Activated CD8-positive, alpha-beta memory T cell treated with anti-CD3 and anti-CD28 coated beads, Interleukin-2, amount 50 U/mL, for 48 hours (primary cell): ENCODE data around the gene CEP95.
"Not testable (repeated sequence)": the region's sequence is repeated elsewhere in the genome, so short reads cannot be mapped to it uniquely, and the experiment has no call there.

Experiments
- DNase-seq: peaks from one replicate; pipeline ENCODE4 v3.0.0-alpha.2; 2020

CEP95 gene

GRCh38 chr17:64506576-64507412 is at the start of gene CEP95:
Gene CEP95, plus strand, starts transcription at chr17:64506977. Its CDS starts 121 bp downstream, at chr17:64507098.
- peak; percentile 98 for DNase-seq

DNA sequence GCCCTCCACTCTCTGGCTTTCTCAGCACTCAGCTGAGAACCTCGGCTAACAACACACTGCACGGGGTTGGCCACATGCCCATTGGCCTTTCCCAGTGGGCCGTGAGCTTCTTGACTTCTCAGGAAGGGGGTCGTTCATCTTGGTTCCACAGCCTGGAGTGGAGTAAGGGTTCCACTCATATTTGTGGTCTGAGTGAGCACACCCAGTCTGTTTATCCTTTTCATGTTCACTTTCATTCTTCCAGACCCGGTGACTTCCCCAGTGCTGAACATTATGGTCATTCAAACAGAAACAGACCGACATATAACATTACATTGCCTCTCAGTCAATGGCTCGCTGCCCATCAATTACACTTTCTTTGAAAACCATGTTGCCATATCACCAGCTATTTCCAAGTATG is 49.6 kb upstream of the CEP95 start:
- no peak for DNase-seq

GRCh38 chr17:64458756-64459155 is 48.0 kb upstream of the CEP95 start:
- DNase-seq, result no peak

GRCh38 chr17:64459284-64459747 is 47.5 kb upstream of the CEP95 start:
- DNase-seq, result no peak

GRCh38 chr17:64459818-64460217 is 47.0 kb upstream of the CEP95 start:
- DNase-seq, result not testable (repeated sequence)

DNA sequence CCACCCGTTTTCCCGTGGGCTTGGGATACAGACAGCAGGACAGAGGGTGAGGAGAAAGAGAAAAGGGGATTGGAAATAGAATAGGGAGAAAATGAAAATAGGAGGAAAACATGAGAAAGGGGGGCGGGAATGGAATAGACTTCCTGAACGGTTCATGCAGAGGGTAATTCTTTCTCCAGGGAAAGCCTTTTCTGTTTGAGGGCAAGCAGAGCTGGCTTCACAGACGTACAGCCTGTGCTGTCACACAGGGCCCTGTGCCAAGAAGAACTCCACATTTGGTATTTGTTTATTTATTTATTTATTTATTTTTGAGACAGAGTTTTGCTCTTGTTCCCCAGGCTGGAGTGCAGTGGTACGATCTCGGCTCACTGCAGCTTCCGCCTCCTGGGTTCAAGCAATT is 45.8 kb upstream of the CEP95 start:
- no peak for DNase-seq

GRCh38 chr17:64461788-64462187 is 45.0 kb upstream of the CEP95 start:
- DNase-seq, result no peak

GRCh38 chr17:64466019-64466735 is 40.6 kb upstream of the CEP95 start:
- no peak for DNase-seq

DNA sequence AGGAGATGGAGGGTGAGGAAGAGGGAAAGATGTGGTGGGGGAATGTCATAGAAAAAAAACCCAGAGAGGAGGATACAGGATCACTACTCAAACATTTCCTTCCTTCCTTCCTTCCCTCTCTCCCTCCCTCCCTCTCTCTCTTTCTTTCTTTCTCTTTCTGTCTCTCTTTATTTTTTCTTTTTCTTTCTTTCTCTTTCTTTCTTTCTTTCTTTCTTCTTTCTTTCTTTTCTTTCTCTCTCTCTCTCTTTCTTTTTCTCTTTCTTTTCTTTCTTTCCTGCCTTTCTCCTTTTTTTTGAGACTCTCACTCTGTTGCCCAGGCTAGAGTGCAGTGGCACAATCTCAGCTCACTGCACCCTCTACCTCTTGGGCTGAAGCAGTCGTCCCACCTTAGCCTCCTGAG is 39.9 kb upstream of the CEP95 start:
- DNase-seq, result not testable (repeated sequence)

DNA sequence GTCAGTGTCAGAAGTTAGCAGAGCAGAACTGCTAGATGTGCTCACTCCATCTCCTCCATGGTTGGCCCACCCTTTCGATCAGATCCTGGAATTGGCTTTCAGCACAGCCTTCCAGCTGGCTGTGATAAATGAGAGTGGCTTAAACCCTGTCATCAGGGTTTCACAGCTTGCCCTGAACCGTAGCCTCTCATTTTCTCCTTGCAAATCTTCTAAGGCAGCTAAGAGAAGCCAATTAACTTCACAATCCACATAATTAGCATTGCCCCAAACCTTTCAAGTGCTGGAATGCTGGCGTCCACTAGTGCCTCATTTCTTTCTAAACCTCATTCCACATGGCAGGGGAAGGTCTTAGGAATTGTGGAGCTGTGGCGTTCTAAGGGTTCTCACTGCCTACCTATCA is 36.2 kb upstream of the CEP95 start:
- no peak for DNase-seq

DNA sequence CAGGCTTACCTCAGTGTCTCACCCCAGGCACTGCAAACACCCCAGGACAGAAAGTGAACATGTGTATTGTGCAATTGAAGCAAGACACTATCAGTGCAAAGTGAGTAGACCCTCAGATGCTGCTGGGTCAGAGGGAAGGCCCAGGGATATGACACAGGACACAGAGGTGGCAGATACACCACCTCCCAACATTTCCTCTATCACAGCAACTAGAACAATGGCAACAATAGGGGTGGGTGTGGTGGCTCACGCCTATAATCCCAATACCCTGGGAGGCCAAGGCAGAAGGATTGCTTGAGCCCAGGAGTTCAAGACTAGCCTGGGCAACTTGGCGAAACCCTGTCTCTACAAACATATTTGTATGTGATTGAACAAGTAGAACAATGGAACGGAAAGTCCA is 35.3 kb upstream of the CEP95 start:
- no peak for DNase-seq

- DNase-seq, result no peak
Observed at GRCh38 chr17:64472564-64472963, 34.2 kb upstream of the CEP95 start.

GRCh38 chr17:64477849-64478248 is 28.9 kb upstream of the CEP95 start:
- no peak for DNase-seq

DNA sequence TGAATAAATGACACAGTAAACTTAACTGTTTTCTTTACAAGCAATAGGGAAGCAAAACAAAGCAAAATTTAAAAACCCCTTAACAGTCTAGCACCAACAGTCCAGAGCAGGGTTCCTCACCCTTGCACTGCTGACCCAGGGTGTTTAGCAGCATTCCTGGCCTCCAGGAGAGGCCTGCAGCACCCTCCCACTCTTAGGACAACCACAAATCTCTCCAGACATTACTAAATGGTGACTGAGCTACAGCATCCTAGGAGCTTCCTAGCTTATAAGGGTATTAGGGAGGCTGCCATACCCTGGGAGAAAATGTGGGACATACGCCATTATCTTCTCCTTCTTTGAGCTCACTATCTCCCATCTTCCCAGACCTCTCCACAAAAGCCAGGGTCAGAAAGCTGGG is 25.8 kb upstream of the CEP95 start:
- DNase-seq, result peak; percentile 6

- no peak for DNase-seq
Observed at GRCh38 chr17:64484380-64484779, 22.4 kb upstream of the CEP95 start.

DNA sequence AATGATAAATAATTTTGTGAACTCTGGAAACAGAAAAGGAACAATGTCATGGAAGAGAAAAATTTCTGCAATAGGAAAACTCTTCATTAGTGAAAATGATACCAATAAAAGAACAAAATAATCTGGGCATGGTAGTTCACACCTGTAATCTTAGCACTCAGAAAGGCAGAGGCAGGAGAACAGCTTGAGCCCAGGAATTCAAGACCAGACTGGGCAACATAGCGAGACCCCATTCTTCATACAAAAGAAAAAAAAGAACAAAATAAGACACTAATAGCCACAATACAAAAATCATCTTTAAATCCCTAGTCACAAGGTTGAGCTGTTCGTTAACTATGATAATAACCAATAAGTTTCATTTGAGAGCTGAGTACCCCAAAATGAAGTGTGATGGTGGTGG is 18.5 kb upstream of the CEP95 start:
- no peak for DNase-seq

GRCh38 chr17:64491034-64491860 is 15.5 kb upstream of the CEP95 start:
- peak; percentile 63 for DNase-seq

DNA sequence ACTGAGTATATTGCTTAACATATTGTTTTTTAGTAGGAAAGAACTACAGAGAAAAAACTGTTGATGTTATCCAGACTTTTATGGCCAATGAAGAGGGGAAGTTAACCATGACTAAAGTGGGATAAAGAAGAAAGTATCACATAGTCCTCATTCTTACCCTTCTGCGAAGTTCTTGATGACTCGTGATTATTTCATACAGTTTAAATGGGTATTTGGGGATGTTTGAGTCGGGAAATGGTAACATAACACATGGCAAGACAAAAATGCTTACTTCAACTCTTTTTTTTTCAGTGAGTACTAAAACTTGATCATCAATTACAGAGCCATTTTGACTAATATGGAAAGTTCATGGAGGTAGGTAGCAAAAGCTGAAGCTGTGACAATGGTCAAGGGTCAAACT is 14.8 kb upstream of the CEP95 start:
- DNase-seq, result no peak

- no peak for DNase-seq
Observed at GRCh38 chr17:64492481-64493109, 14.2 kb upstream of the CEP95 start.

GRCh38 chr17:64494121-64494520 is 12.7 kb upstream of the CEP95 start:
- no peak for DNase-seq

DNA sequence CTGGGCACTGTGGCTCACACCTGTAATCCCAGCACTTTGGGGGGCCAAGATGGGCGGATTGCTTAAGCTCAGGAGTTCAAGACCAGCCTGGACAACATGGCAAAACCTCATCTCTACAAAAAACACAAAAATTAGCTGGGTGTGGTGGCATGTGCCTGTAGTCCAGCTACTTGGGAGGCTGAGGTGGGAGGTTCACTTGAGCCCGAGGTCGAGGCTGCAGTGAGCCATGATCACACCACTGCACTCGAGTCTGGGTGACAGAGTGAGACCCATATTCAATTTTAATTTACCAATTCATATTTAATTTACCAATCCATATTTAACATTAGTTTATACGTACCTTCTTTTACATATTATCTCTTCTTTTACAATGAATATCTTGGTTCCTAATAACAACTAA is 11.5 kb upstream of the CEP95 start:
- DNase-seq, result not testable (repeated sequence)

GRCh38 chr17:64496348-64496785 is 10.4 kb upstream of the CEP95 start:
- no peak for DNase-seq
